ENCODE data around the gene RAB5IF.
"Not testable (repeated sequence)": the region's sequence is repeated elsewhere in the genome, so short reads cannot be mapped to it uniquely, and the experiment has no call there.

RAB5IF gene

GRCh38 chr20:36587388-36588070 lies 18.1 kb upstream of the RAB5IF start:
- no peak for DNase-seq

- no peak for DNase-seq
These were observed 14.3 kb upstream of the RAB5IF start for GRCh38 chr20:36591281-36591680.

DNA sequence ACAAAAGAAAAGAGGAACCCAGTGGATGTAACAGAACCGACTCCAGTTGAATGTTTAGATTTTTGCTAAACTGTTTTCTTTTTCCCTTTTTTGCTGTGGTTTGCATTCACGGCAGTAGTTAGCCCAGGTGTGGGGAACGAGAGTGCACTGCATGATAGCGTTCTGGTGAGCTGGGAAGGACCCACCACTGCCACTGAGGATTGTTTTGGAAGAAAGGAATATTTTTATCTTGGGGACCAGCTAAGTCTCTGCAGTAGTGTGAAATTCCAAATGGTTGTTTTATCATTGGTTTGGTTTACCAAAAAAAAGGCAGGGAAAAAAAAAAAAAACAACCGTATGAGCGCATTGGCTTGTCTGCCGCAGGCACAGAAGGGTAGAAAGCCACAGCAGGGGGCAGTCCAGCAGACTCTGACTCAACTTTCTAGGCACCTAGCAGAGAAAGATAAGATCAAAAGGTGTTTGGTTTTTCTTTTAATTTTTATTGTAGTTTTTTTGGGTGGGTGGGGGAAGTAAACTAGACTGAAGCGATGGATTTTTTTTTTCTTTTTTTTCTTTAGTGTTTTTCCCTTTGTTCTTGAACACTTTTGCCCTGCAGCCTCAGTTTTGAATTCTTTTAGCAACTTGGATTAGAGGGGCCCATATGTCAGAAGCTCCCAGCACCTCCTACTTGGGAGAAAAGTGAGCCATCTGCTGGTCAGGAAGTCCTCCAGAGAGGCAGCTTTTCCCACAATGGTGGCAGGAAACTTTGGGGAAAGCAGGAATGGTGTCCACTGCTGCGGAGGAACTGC lies 13.5 kb upstream of the RAB5IF start:
- DNase-seq, result no peak

- DNase-seq, result peak in 1 of 2 donors; percentile 39
These were observed 12.1 kb upstream of the RAB5IF start for GRCh38 chr20:36593347-36593929.

- DNase-seq, result peak; percentile 45 to 46
These were observed 5.7 kb upstream of the RAB5IF start for GRCh38 chr20:36599912-36600345.

DNA sequence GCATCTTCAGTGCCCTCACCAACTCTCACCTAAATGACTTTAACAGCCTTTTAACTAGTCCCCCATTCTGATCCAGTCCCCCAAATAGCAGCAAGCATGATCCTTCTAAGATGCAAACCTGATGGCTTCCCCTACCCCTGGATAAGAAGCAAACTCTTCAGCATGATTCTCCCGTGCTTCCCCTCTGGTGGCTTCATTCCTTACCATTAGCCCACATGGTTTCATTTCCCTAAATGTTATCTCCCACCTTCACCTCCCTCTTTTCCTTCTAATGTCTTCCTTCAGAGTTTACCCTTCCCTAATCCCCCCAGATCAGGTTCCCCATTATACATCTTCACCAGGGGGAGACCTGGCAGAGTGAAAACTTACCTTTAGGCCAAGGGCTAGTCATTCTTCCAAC lies 4.0 kb upstream of the RAB5IF start:
- peak; percentile 33 to 48 for DNase-seq

GRCh38 chr20:36604952-36605398 lies 604 bp upstream of the RAB5IF start:
- peak; percentile 30 to 31 for DNase-seq

DNA sequence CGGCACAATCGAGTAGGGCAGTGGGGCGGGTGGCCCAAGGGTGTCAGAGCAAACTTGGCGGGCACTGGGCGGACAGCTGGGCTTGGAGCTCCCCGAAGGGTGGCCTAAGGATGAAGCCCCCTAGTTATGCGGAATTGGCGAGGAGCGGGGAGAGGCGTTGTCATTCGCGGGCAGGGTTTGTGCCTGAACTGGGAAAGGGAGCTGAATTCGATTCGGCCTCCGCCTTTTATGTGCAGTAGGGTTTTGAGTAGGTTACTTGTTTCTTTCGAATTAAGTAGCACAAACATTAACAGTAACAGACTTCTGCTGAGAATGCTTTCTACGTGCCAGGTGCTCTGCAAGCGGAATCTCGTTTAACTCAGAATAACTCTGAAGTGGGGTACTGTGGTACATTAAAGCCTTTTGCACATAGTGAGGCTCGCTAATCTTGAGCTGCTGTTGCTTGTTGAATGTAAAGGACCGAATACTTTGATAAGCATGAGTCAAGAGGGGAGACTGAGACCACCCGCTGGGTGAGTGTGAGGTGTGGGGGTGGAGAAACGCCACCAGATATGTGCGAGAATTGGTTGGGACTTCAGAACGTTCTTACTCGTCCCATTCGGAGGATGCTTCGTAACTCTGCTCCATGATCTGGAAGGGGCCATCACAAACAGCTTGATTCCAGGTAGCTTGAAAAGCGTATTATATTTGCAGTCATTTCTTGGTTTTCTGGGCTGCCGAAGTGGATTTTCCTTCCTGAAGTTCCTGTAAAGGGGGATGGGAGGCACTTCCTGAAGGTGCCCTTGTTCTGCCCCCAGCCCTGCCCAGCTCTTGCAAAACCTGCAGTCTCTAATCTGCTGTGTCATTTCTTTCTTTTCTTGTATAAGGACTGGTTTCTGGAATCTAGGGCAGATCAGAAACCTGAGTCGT lies 833 bp downstream of the RAB5IF start:
- DNase-seq, result peak; percentile 81 to 86

DNA sequence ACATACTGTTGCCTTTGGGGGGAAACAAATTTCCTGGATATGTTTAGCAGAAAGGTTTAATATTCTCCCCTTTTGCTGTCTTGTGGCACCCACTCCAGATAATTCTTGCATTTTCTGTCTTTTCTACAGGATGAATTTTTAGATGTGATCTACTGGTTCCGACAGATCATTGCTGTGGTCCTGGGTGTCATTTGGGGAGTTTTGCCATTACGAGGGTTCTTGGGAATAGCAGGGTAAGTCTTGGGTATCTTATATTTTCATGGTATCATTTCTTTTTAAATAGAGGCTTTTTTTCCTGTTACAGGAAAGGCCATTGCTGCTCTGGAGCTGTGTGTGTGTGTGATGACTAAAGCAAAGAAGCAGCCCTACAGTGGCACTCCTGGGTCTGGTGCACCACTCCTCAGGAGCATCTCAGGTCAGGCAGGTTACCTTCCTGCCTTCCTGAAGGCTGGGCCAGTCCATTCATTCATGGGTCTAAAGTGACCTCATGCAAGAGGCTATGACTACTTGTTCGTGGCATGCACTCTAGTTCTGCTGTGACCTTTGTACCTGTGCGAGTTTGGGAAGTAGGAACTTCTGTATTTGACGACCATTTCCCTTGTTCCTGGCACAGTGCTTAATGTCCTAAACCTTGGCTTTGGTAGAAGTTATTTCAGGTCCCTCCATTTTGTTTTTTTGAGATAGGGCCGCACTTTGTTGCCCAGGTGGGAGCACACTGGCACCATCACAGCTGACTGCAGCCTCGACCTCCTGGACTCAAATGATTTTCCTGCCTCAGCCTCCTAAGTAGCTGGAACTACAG lies 2.2 kb downstream of the RAB5IF start:
- no peak for DNase-seq

GRCh38 chr20:36608388-36608728 lies 2.8 kb downstream of the RAB5IF start:
- DNase-seq, result not testable (repeated sequence)

DNA sequence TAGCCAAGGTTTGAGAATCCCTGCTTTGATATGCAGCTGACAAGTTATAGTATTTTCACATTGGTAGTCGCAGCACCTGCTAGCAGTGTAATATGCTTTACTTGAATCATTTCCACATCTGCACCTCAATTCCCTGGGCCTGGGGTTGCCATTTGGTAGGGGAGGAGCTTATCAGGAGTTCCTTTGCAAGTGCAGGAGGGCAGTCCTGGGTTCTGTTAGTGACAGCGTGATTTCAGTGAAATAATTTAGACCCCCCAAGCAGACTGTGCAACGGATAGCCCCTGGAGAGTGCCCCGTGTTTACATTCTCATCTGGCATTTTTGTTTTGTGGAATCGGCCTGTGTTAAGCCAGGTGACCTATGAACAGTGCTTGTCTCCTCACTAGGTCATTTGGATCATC lies 6.0 kb downstream of the RAB5IF start:
- DNase-seq, result no peak

DNA sequence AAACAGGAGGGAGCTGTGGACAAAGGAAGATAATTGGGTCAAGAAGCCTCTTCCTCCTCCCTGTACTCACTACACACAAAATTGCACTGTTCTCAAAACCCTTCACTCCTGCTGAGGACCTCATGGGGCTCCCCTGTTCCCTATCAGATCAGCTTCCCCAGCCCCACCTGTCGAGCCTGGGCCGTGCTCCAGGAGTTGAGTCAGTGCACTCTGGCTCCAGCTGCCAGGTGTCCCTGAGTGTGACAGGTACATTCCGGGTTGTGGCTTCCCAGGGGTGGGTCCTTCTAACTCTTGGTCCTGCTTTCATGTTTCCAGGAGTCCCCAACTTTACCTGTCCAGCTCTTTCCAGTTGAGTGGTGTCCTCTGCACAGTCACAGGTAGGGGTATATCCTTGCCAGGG lies 8.4 kb downstream of the RAB5IF start:
- DNase-seq, result no peak

DNA sequence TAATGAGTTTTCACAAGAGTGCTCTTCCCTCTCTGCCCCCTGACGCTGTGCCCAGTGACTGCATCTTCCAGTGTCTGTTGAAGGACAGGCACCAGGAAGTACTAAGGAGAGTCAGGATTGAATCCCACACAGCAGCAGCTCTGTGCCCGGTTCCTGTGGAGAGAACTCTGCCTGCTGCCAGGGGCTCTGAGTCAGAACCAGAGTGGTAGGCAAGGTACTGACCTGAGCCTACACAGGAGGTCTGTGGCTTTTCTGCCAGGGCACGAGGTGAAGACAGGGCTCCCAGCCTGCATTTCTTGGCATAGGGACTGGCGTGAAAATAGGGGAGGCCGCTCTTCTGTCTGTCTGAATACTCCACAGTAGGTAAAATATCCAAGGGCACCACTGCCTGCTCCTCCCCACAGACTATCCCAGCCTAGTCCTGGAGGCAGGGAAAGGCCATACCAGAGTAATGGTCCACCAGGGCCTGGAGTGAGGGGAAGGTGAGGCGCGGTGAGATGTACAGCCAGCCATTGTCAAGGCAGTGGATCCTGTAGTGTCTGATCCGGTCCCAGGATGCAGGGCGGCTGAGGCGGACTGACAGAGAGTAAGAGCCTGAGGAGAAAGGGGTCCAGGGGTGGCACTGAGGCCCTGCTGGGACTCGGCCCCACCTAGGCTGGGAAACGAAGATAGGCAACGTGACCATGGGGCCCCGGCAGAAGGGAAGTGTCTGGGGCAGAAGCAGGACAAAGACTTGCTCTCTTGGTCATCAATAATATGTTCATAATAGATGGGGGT lies 9.4 kb downstream of the RAB5IF start:
- no peak for DNase-seq

DNA sequence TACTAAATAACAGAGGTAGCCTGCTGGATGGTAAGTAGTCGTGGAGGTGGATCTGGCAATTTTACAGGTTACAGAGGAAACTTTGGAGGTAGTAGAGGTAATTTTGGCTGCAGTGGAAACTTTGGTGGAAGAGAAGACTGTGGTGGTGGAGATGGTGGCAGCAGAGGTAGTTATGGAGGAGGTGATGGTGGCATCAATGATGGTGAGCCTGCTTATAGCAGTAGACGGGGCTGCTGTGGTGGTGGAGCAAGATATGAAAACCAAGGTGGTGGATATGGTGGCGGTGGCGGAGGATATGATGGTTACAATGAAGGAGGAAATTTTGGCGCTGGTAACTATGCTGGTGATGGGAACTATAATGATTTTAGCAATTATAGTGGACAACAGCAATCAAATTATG lies 15.3 kb downstream of the RAB5IF start:
- DNase-seq, result no peak

- DNase-seq, result no peak
These were observed 17.9 kb downstream of the RAB5IF start for GRCh38 chr20:36623444-36623843.

DNA sequence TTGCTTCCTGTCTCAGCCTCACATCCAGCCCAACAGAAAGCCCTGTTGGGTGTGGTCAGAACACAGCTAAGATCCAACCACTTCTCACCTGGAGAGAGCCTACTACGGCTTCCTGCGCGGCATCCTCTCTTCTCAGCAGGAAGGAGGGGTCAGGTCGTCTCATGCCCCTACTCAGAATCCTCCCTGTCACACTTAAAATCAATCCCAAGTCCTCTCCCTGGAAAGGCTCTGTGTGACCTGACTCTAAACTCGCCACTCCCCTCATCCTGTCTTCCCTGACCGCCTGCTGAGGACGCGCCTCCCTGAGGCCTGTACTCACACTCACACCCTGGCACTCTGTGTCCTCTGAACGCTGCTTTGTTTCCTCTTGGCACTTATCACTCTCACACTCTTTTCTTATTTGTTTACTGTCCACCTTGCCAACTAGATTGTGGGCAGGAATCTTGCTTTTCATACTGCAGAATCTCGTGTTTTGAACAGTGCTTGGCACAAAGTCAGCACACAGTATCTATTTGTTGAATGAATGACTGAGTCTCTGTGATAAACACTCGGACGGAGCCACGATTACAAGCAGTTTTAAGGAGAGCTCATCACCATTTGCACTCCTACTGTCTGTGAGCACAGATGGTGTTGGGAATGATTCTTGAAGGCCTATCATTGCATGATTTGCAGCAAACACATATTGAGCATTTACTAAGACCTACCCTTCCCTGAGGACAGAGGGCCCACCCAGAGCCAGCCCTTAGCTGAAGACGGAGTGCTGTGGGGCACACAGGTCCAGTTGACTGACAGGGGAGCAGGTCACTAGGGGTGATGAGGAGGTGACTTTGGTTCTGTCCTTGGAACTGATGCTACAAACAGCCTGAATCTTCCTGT lies 18.7 kb downstream of the RAB5IF start:
- no peak for DNase-seq

- DNase-seq, result no peak
These were observed 19.4 kb downstream of the RAB5IF start for GRCh38 chr20:36624944-36625324.

DNA sequence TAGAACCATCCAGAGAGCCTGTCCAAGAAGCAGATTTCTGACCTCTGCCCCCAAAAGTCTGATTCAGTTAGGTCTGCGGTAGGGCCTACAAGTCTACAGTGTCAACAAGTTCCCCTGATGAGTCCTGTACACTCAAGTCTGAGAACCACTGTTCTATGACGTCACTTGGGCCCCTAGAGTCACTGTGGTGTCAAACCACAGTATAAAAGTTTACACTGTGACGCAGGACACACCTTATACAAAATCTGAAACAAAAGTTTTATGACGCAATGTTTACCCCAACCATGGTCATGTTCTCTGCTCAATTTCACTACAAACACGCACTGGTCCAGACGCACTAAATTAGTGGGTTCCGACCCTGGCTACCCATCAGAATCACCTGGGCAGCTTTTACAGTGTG lies 22.5 kb downstream of the RAB5IF start:
- no peak for DNase-seq

- DNase-seq, result no peak
These were observed 24.4 kb downstream of the RAB5IF start for GRCh38 chr20:36629719-36630681.

Data from inflammatory macrophage treated with lipopolysaccharide for 1 hour (primary cell).